Measurements from ENCODE around the gene FAM228B.
"Not testable (repeated sequence)": the region's sequence is repeated elsewhere in the genome, so short reads cannot be mapped to it uniquely, and the experiment has no call there.

The FAM228B gene

GRCh38 chr2:24123922-24124580 is 782 bp downstream of the FAM228B start:
- no peak for DNase-seq (ENCODE audit: low read depth)
- H3K4me3 ChIP-seq (ENCODE audit: low read depth, low read length), result peak overlapping the region; percentile 86
- TF ChIP-seq CTCF (conservative IDR thresholded peaks at IDR 0.05; ENCODE audit: low read depth, low read length), result no peak

DNA sequence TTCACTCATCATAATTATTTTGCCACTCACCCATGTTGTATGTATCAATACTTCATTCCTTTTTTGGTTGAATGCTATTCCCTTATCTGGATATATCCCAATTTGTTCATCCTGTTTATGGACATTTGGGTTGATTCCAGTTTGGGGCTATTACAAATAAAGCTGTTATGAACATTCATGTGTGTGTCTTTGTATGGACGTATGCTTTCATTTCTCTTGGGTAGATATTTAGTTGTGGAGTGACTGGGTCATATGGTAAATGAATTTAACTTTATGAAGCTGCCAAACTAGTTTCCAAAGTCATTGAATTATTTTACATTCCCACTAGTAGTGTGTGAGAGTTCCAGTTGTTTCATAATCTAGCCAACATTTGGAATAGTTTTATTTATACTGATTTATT is 2.7 kb downstream of the FAM228B start:
- TF ChIP-seq CTCF (conservative IDR thresholded peaks at IDR 0.05; ENCODE audit: low read depth, low read length), result no peak
- no peak for DNase-seq (ENCODE audit: low read depth)

DNA sequence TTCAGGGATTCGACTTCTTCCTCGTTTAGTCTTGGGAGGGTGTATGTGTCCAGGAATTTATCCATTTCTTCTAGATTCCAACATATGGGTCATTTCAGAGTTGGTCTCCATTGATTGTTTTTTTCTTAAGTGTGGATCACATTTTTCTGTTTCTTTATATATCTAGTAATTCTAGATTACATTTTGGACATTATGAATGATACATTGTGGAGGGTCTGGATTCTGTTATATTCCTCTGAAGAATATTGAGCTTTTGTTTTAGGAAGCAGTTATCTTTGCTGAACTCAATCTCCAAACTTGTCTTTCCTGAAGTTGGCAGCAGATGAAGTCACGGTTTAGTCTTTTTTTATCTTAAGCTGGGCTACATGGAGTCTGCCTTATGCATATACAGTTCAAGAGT is 9.3 kb downstream of the FAM228B start:
- no peak for DNase-seq (ENCODE audit: low read depth)
- no peak for TF ChIP-seq CTCF (conservative IDR thresholded peaks at IDR 0.05; ENCODE audit: low read depth, low read length)
- H3K4me3 ChIP-seq (ENCODE audit: low read depth, low read length), result no peak overlapping the region

More for the DNA sequence above, 2.7 kb downstream of the FAM228B start:
- H3K4me3 ChIP-seq (ENCODE audit: low read depth, low read length), result no peak overlapping the region

DNA sequence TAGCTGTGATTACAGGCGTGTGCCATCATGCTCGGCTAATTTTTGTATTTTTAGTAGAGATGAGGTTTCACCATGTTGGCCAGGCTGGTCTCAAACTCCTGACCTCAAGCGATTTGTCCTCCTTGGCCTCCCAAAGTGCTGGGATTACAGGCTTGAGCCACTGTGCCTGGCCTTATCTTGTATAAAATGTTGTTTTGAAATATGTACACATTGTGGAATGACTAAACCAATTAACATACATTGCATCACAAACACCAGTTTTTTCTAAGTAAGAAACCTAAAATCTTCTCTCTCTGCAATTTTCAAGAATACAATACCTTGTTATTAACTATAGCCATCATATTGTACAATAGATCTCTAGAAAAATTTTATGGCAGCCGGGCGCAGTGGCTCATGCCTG is 17.0 kb downstream of the FAM228B start:
- H3K4me3 ChIP-seq (ENCODE audit: low read depth, low read length); DNase-seq (ENCODE audit: low read depth): not testable (repeated sequence)

DNA sequence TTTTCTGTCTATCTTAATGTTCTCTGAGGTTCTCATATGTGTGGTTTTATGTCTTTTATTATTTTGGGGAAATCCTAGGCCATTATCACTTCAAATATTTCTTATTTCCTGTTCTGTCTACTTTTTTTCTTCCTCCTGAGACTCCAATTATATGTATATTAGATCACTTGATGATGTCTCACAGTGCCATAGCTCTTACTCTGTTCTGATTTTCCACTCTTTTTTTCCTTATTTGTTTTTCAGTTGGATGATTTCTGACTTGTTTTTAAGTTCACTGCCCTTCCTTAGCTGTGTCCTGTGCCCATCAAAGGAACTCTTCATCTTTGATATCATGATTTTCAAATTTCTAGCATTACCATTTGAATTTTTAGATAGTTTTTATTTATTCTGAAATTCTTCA is 24.1 kb downstream of the FAM228B start:
- no peak for DNase-seq (ENCODE audit: low read depth)
- TF ChIP-seq CTCF (conservative IDR thresholded peaks at IDR 0.05; ENCODE audit: low read depth, low read length), result no peak
- no peak overlapping the region for H3K4me3 ChIP-seq (ENCODE audit: low read depth, low read length)

DNA sequence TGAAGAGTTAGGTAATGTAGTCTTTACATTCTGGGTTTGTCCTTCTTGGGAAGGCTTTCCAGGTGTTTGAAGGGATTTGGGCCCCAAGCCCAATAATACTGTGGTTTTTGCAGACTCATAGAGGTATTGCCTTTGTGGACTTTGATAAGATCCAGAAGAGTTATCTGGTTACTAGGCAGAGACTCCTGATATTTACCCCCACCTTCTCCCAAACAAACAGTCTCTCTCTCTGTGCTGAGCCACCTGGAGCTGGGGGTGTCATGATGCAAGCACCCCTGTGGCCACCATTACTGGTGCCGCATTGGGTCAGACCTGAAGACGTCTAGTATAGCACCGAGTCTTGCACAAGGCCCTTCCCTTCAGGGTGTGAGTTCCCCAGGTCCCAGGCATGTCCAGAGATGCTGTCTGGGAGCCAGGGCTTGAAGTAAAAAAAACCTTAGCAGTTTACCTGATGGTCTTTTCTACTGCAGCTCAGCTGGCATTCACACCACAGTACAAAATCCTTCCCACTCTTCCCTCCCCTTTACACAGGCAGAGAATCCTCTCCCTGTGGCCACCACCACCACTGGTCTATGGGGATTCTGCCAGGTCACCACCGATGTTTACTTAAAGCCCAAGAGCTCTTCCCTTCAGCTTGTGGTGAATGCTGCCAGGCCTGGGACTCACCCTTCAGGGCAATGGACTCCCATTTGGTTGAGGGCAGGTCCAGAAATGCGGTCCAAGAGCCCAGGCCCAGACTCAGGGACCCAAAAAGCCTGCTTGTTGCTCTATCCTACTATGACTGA is 29.3 kb downstream of the FAM228B start:
- no peak for DNase-seq (ENCODE audit: low read depth)
- TF ChIP-seq CTCF (conservative IDR thresholded peaks at IDR 0.05; ENCODE audit: low read depth, low read length), result no peak
- H3K4me3 ChIP-seq (ENCODE audit: low read depth, low read length), result no peak overlapping the region

DNA sequence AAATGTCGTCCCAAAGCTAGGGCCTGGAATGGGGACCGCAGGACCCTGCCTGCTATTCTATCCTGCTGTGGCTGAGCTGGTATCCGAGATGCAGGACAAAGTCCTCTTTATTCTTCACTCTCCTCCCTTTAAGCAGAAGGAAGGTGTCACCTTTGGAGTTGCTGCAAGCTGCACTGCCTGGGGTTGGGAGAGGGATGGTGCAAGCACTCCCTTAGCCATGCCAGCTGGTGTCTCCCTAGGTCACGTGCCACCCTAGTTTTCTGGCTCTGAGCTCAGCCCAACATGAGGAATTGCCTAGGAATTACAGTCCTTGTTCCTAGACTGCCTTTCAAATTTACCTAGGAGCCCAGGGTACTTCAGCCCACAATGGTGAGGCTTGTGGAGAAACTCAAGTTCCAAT is 30.2 kb downstream of the FAM228B start:
- DNase-seq (ENCODE audit: low read depth), result no peak
- no peak for TF ChIP-seq CTCF (conservative IDR thresholded peaks at IDR 0.05; ENCODE audit: low read depth, low read length)
- H3K4me3 ChIP-seq (ENCODE audit: low read depth, low read length), result no peak overlapping the region
